Keratinocyte (primary cell): ENCODE data around the gene XCR1. TPM values are rescaled to one million over a fixed set of nuclear protein-coding genes. Genes with fewer than 3 reads are reported as not detected.

ENCODE experiments used
- DNase-seq: peaks from one replicate; pipeline ENCODE4 v3.0.0-alpha.2; 2011; ENCODE audit warnings: low read depth, missing footprints, low spot score
- FAIRE-seq: peaks from 2 replicates; lab custom pipeline; 2011; peaks lifted over from hg19 to GRCh38; lab: Jason Lieb, UNC
- H2AFZ ChIP-seq: 2 replicates; pipeline ENCODE4 v1.6.0; 2012; ENCODE audit warnings: low read length, control low read depth, inconsistent platforms; ENCODE audit not compliant: control insufficient read depth
- H3K27ac ChIP-seq: 2 replicates; pipeline ENCODE4 v1.5.1; 2011; ENCODE audit warnings: low read length; ENCODE audit not compliant: control insufficient read depth, insufficient read depth
- H3K27me3 ChIP-seq: 3 replicates; pipeline ENCODE4 v1.6.0; 2011; ENCODE audit warnings: low read length; ENCODE audit not compliant: control insufficient read depth, insufficient read depth; ENCODE audit errors: extremely low read depth
- H3K36me3 ChIP-seq, 2 experiments: 2 replicates in 1 of 2; 3 replicates in 1 of 2; pipeline ENCODE4 v1.5.1; 2011; ENCODE audit warnings: low read length in 2 of 2, mild to moderate bottlenecking in 1 of 2; ENCODE audit not compliant: control insufficient read depth in 2 of 2, insufficient read depth in 2 of 2; ENCODE audit errors: extremely low read depth in 1 of 2
- H3K4me1 ChIP-seq: 3 replicates; pipeline ENCODE4 v1.5.1; 2011; ENCODE audit warnings: low read length; ENCODE audit not compliant: control insufficient read depth, insufficient read depth; ENCODE audit errors: extremely low read depth
- H3K4me2 ChIP-seq: 3 replicates; pipeline ENCODE4 v1.6.0; 2011; ENCODE audit warnings: low read depth, low read length; ENCODE audit not compliant: control insufficient read depth, insufficient read depth; ENCODE audit errors: extremely low read depth
- H3K4me3 ChIP-seq, 3 experiments: fragments of 200-600 bp in 1 of 3; sonication (generic) in 1 of 3; 2 replicates in 2 of 3; 3 replicates in 1 of 3; pipeline ENCODE4 v1.5.1; 2011 to 2016; ENCODE audit warnings: low read length in 3 of 3, mild to moderate bottlenecking in 3 of 3, control low read depth in 2 of 3, inconsistent platforms in 1 of 3, low read depth in 1 of 3, mixed read lengths in 1 of 3, mixed run types in 1 of 3, moderate library complexity in 1 of 3; ENCODE audit not compliant: control insufficient read depth in 2 of 3, insufficient read depth in 2 of 3; ENCODE audit errors: extremely low read depth in 1 of 3
- H3K79me2 ChIP-seq: 2 replicates; pipeline ENCODE4 v1.6.0; 2012; ENCODE audit warnings: low read length; ENCODE audit not compliant: control insufficient read depth, insufficient read depth
- H3K9ac ChIP-seq: 3 replicates; pipeline ENCODE4 v1.6.0; 2011; ENCODE audit warnings: low read length; ENCODE audit not compliant: control insufficient read depth, insufficient read depth; ENCODE audit errors: extremely low read depth
- H3K9me1 ChIP-seq: 3 replicates; pipeline ENCODE4 v1.6.0; 2011; ENCODE audit warnings: low read length; ENCODE audit not compliant: control insufficient read depth, insufficient read depth; ENCODE audit errors: extremely low read depth
- H3K9me3 ChIP-seq: 2 replicates; pipeline ENCODE4 v1.5.1; 2012; ENCODE audit warnings: low read depth, low read length; ENCODE audit not compliant: control insufficient read depth
- H4K20me1 ChIP-seq: 3 replicates; pipeline ENCODE4 v1.6.0; 2011; ENCODE audit warnings: low read length; ENCODE audit not compliant: control insufficient read depth, insufficient read depth; ENCODE audit errors: extremely low read depth
- EZH2 ChIP-seq: IDR thresholded peaks from one replicate; pipeline ENCODE4 v1.6.1; 2012; ENCODE audit warnings: inconsistent platforms, mild to moderate bottlenecking, low read length, moderate library complexity
- dilution Hi-C: fragments of 300-500 bp; cut with MboI; formaldehyde crosslinking; loops from one replicate; pipeline ENCODE4 v1.7.0; 2020; ENCODE audit warnings: low sequenced_read_pairs; ENCODE audit not compliant: extremely low pct_ligation_motif_present
- polyA plus RNA-seq, 5 experiments: library from polyadenylated mRNA; depleted of rRNA in 3 of 5; stranded (reverse) in 3 of 5; stranded (forward) in 1 of 5; unstranded in 1 of 5; fragments of >200 nt; gene quantifications; 1 replicate in 1 of 5; 2 replicates in 3 of 5; 3 replicates in 1 of 5; pipeline versions ENCODE4 v1.2.1 to v1.2.3, GENCODE V29; 2011 to 2012; ENCODE audit warnings: missing spikeins in 2 of 5, low read depth in 1 of 5, low replicate concordance in 1 of 5
- TF ChIP-seq, protein P1 (sequence below), 3 experiments: IDR thresholded peaks in 1 of 3; conservative IDR thresholded peaks in 1 of 3; optimal IDR thresholded peaks in 1 of 3; 2 replicates in 2 of 3; 3 replicates in 1 of 3; pipeline versions ENCODE3 to v1.5.1; 2011; ENCODE audit warnings: low read length in 3 of 3, mild to moderate bottlenecking in 3 of 3, moderate library complexity in 2 of 3, control low read depth in 1 of 3, inconsistent platforms in 1 of 3; ENCODE audit not compliant: insufficient read depth in 2 of 3; ENCODE audit errors: extremely low read depth in 1 of 3

Gene XCR1
- polyA plus RNA-seq, 1 donor (not counting 4 experiments of a cell fraction or from before 2014, with no cell fraction given), result 0.01 TPM

DNA sequence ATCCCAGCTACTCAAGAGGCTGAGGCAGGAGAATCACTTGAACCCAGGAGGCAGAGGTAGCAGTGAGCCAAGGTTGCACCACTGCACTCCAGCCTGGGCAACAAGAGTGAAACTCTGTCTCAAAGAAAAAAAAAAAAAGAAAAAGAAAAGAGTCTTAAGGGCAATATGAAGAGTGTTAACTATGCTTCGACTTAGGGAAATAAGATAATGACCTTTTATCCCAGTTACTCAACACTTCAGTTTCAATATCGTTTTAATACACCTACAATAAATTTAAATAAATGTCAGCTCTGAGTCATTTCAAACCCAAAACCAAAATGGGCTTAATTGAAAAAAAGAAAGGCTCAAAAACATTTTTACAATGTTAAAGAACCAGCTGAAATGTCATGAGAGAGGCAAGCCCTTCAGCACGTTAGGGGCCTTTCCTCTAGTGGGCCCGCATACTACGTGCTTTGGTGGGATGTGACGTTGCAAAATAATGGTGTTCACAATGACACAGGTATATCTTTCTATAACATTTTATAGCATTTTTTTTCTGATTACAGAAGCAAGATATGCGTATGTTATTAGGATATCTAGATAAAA is 47.0 kb downstream of the XCR1 start:
- Histone ChIP-seq H3K4me2 (no peak overlapping the region), H3K4me1 (no peaks in the 10 kb centered on the region), H3K4me3 (no peak overlapping the region), H3K9me1 (no peaks in the 10 kb centered on the region), H3K79me2 (no peaks in the 10 kb centered on the region), H3K27me3 (no peaks in the 10 kb centered on the region), H3K36me3 (peaks cover 9 to 14% of the 10 kb centered on the region in 2 experiments), H4K20me1 (no peaks in the 10 kb centered on the region), H2AFZ (no peak overlapping the region), H3K9ac (no peak overlapping the region), H3K27ac (no peak overlapping the region), H3K9me3 (no peaks in the 10 kb centered on the region)
- DNase-seq (no peak), FAIRE-seq (no peak)
- dilution Hi-C loops, result no loop called here
- TF ChIP-seq, protein P1, sequence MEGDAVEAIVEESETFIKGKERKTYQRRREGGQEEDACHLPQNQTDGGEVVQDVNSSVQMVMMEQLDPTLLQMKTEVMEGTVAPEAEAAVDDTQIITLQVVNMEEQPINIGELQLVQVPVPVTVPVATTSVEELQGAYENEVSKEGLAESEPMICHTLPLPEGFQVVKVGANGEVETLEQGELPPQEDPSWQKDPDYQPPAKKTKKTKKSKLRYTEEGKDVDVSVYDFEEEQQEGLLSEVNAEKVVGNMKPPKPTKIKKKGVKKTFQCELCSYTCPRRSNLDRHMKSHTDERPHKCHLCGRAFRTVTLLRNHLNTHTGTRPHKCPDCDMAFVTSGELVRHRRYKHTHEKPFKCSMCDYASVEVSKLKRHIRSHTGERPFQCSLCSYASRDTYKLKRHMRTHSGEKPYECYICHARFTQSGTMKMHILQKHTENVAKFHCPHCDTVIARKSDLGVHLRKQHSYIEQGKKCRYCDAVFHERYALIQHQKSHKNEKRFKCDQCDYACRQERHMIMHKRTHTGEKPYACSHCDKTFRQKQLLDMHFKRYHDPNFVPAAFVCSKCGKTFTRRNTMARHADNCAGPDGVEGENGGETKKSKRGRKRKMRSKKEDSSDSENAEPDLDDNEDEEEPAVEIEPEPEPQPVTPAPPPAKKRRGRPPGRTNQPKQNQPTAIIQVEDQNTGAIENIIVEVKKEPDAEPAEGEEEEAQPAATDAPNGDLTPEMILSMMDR (optimal IDR thresholded peaks at IDR 0.05 in 1 of 3, IDR thresholded peaks at IDR 0.05 in 1 of 3, conservative IDR thresholded peaks at IDR 0.05 in 1 of 3; ENCODE audit: extremely low read depth in 1 of 3, insufficient read depth in 2 of 3, low read length in 3 of 3), result no peak
- TF ChIP-seq EZH2, result no peak

DNA sequence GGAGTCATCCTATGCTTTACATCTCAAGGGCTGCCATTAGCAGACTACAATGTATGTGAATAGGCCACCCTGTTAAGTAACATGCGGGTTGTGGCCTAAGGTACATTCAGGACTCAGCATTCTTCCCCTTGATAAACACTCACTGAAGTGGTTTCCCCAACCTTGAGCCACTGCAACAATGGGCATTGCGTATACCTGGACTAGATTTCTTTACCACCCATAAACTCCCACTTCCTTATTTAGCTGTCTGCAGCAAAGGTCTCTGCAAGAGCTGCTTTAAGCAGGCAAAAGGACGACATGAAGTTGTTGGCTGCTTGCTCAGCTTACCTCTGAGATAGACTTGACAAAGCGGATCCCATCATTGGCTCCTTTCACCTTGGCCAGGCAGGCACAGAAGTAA is 47.9 kb downstream of the XCR1 start:
- dilution Hi-C loops, result no loop called here
- no peaks in the 10 kb centered on the region for H4K20me1 ChIP-seq
- H3K27ac ChIP-seq, result no peak overlapping the region
- H3K9me3 ChIP-seq, result no peaks in the 10 kb centered on the region
- no peak overlapping the region for H3K4me2 ChIP-seq
- no peak for DNase-seq
- TF ChIP-seq EZH2, result no peak
- TF ChIP-seq, protein P1 (optimal IDR thresholded peaks at IDR 0.05 in 1 of 3, IDR thresholded peaks at IDR 0.05 in 1 of 3, conservative IDR thresholded peaks at IDR 0.05 in 1 of 3; ENCODE audit: extremely low read depth in 1 of 3, insufficient read depth in 2 of 3, low read length in 3 of 3), result no peak
- no peak for FAIRE-seq
- H3K4me1 ChIP-seq, result no peaks in the 10 kb centered on the region
- no peak overlapping the region for H3K4me3 ChIP-seq
- no peaks in the 10 kb centered on the region for H3K79me2 ChIP-seq
- no peak overlapping the region for H3K9ac ChIP-seq
- no peaks in the 10 kb centered on the region for H3K27me3 ChIP-seq
- H3K9me1 ChIP-seq, result no peaks in the 10 kb centered on the region
- H3K36me3 ChIP-seq, result peaks cover 14% of the 10 kb centered on the region in 2 experiments
- no peak overlapping the region for H2AFZ ChIP-seq
